Posterior cingulate gyrus (tissue), 11 donors: ENCODE results near the gene PTPN21.
"Not testable (repeated sequence)": the region's sequence is repeated elsewhere in the genome, so short reads cannot be mapped to it uniquely, and the experiment has no call there.

ENCODE experiments used
- DNase-seq, 10 donors: peaks; one replicate each; pipeline versions ENCODE4 v3.0.0 to v3.0.0-alpha.2; 2020 to 2021; ENCODE audit warnings: mixed read lengths in 3 of 10
- intact Hi-C: fragments of 100-400 bp; cut with DNase I; formaldehyde crosslinking; loops from one replicate; pipeline ENCODE4 v1.15.1; 2023

Gene PTPN21

DNA sequence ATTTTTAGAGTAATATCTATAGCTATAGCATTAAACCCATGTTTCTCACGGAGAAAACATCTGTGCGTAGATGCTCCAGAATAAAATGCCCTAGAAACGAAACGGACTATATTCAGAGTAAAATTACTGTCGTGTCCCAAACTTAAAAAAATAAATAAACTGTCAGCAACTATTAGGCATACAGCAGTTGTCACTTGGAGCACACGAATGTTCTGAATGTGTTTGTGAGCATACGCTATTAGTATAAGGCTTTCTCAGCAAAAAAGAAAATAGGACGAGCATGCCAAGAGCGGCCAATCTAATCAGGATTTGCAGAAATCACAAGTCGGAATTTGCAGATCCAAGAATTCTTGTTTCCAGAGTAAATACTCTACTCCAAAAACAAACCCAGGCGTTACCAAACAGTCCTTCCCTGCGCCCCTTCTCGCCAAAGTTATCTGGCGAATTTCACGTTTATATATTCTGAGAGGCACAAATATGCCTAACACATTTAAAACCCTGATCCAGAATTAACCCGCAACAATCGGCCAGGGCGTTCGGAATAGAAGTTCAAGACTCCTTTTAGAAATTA lies 836 bp downstream of the PTPN21 start:
- intact Hi-C loops: loop anchor here (5.0 to 10.0 kb wide), 5 partner anchors 62 to 1401 kb away; partner anchors contain the start of genes EFCAB11, SPATA7 and TDP1
- peak in 1 of 10 donors; percentile 17 for DNase-seq

DNA sequence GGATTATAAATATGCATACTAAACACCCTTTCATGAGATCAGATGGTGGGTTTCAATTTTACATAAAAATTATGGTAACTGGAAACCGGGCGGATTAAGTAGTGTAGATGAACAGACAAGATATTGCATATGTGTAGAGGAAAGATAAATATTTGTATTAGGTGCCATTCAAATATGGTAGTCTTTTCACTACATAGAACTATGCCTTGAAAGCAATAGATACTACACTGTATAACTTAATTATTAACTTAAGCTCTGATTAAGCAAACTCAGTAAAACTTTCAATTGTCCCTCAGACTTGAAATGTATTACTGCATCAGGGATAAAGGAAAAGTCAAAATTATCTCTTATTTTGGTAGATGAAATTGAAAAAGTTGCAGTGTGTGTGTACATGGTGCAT lies 1.9 kb downstream of the PTPN21 start:
- intact Hi-C loops: loop anchor here (5.0 to 10.0 kb wide), 5 partner anchors 61 to 1402 kb away; partner anchors contain the start of genes EFCAB11, SPATA7 and TDP1
- no peak for DNase-seq

DNA sequence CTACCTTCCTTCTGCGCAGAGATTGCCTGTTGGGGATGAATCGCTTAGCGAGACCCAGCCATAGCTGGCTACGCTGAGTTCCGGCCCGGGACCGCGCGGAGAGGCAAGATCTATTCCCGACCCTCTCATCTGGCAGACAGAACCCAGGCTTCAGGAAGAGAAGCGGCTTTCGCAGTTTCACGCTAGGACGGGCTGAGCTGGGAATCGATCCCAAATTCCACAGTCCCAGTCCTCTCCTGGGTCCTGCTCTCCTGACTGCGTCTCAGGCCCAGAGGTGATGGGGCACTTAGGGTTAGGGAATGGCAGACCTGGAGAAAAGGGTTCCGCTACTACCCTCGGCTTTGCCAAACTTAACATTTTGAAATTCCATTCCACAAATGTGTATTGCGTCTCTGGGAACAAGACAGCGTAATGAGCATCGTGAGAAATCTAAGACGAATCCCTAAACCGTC lies 2.8 kb downstream of the PTPN21 start:
- DNase-seq: peak in 9 of 10 donors; percentile 13 to 87 (median 36)
- intact Hi-C loops: loop anchor here (5.0 to 10.0 kb wide), 5 partner anchors 60 to 1403 kb away; partner anchors contain the start of genes EFCAB11, SPATA7 and TDP1

DNA sequence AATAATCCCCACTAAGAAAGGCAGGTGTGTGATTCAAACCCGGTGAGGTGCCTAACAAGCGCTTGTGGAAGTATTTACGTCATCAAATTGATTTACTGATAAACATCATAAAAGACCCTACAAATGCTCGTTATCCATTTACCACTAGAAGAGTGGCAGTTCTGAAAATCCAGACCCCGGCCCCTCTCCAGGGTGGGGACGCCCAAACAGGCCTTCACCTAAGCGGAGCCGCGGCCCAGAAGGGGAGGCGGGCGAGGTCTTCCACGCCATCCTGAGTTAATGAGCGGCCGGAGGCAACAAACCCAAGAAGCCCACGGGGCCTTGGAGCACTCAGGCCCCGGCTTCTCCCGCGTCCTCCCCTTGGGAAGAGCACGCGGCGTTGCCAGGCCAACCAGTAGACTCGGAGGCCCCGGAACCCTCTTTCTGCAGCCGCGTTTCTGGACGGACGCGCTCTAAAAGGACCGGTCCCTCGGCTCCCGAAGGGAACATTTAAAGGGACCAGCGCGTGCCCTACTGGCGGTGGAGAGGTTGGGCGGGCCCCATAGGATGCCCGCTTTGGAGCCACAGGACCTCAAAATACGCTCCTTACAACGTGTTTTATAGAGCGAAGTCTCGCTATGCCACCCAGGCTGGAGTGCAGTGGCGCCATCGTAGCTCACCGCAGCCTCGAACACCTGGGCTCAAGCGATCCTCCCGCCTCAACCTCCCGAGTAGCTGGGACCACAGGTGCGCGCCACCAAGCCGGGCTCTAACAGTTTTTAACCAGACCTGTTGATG lies 3.5 kb downstream of the PTPN21 start:
- intact Hi-C loops: loop anchor here (5.0 to 10.0 kb wide), 5 partner anchors 59 to 1404 kb away; partner anchors contain the start of genes EFCAB11, SPATA7 and TDP1
- DNase-seq: peak; percentile 80 to 97 (median 86)

DNA sequence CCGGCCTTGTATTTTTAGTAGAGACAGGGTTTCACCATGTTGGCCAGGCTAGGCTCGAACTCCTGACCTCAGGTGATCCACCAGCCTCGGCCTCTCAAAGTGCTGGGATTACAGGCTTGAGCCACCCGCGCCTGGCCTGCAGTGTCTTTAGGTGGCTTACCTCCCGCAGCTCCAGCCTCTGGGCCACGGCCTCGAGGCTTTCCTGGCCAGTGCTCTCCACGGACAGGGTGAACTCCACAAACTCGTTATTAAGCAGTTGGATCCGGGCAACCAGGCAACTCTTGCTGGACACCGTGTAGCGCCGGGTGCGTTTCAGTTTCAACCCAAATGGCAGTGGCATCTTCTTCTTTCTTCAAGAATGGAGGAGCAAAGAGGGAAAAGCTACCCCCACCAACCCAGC lies 4.7 kb downstream of the PTPN21 start:
- peak in 1 of 10 donors; percentile 79 for DNase-seq
- intact Hi-C loops: loop anchor here (5.0 to 10.0 kb wide), 5 partner anchors 58 to 1405 kb away; partner anchors contain the start of genes EFCAB11, SPATA7 and TDP1

DNA sequence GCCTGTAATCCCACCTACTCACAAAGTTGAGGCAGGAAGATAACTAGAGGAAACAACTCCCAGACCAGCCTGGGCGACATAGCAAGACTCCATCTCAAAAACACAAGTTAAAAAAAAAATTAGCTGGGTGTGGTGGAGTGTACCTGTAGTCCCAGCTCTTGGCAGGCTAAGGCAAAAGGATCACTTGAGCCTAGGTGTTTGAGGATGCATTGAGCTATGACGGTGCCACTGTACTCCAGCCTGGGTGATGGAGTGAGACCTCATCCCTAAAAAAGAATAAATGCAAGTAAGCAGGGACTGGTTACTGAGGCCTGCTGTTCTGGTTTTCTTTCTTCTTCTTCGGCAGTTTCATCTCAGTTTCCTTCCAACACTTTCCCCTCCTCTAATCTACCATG lies 7.4 kb downstream of the PTPN21 start:
- intact Hi-C loops: no loop called here
- DNase-seq: no peak

DNA sequence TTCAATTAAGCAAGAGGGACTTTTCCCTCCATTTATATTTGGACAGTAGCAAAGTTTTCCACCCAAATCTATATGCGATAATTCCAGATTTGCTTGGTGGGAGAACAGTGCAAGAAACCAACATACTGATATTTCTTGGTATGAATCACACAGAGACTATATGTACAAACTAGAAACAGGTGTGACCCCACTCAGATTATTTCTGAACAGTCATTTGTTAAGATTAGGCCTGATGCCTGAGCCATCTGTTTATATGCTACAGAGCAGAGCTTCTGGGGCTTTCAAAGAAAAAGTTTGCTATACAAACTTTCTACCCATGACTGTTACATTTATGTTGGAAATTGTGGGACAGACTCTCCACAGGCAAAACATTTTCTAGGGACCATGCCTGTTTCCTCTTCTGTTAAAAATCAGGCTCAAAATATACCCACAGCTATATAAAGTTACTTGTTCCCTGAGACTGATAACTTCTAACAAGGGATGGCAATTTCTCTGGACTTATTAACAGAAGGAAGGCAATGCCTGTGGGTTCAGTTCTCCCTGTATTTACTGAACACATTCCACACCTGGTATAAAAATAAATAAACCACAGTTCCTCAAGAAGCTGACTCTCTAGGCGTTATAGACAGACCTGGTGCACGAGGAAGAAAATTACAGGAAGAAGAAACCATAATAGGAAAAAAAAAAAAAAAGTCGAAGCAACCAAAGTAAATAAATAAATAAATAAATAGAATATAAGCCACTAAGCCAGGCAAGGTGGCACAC lies 8.0 kb downstream of the PTPN21 start:
- intact Hi-C loops: no loop called here
- DNase-seq: no peak

DNA sequence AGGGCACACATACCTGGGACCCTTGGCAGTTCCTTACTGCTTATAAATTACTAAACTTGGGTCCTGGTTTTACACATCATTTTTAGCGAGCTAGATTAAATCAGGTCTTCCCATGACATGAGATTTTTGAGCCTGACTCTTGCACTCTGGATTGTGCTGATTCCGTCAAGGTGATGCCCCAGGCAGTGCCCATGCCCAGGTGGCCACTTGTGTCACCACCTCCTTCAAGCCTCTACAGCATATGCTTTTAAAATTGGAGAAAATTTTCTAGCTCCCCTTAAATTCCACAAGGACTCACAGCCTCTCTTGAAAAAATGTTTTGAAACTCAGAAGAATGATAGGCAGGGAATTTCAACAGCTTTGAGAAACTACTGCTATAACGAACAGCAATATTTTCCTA lies 9.6 kb downstream of the PTPN21 start:
- no peak for DNase-seq
- intact Hi-C loops: no loop called here

DNA sequence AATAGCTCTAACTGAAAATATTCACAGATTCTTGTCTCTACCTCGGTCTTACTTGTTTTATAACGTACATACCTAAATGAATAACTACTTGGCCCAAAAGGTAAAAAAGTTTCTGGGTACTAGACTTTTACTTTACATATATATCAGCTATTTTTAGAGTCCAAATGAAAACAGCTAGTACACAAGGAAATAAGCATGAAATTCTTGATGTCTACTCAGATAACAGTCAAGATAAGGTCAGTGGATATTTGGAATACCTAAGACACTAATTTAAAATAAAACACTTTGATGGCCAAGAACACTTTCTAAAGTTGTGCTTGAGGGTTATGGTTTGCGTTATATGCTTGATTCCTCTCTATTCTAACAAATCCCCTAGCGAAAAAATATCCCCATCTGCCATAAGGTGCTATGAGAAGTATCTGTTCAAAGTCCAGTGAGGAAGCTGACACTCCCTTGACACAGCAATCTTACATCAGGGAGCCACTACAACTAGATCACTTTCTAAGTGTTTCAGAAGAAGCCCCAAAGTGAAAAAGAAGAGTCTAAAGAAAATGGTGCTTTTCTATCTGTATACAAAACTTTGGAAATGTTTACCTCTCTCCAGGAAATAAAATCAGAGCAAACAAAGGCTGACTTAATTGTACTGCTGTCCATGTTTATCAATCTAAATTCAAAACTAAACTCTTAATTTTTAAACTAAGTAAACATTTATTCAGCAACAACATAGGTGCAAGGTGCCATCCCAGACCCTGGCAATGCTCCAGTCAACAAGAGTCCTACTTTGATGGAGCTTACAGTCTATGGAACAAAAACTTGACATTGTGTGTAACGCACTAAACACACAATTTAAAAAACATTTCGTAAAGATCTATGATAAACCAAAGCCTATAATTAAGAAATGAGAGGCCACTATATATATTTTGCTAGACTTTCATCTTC lies 11.7 kb downstream of the PTPN21 start:
- intact Hi-C loops: no loop called here
- DNase-seq: no peak

DNA sequence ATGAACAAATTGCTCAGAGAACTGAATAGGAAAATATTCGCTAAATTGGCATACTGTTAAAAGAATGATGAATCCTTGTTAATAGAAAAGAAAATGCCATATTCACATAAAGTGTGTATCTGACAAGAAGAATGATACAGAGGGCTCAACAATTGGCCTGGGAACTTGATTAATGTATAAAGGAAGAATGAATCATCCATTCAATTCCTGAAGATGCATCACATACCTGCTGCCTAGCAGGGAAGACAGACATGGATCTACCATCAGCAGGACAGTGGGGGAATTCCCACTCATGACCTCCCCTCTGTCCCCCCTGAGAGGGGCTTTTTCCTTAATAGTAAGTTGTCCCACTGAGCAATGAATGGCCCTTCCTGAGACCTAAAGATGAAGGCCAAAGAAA lies 13.5 kb downstream of the PTPN21 start:
- intact Hi-C loops: no loop called here
- DNase-seq: no peak

DNA sequence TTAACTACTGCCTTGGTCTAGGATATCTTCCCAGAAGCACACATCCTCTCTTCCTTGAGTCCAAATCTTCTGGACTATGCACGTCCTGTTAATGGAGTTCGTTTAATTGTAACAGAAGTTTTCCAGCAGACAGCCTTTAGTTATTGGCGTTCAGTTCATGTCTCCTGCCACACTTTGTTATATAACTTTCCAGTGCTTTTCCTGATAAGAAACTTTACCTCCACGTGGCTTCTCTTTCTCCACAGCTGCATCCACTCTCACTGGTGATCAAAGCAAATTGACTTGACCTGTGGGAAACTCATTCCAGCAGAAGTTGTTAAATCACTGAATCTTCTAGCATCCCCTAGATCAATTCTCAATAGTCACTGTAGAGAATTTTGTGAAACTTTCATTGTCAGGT lies 19.0 kb downstream of the PTPN21 start:
- intact Hi-C loops: no loop called here
- DNase-seq: no peak

DNA sequence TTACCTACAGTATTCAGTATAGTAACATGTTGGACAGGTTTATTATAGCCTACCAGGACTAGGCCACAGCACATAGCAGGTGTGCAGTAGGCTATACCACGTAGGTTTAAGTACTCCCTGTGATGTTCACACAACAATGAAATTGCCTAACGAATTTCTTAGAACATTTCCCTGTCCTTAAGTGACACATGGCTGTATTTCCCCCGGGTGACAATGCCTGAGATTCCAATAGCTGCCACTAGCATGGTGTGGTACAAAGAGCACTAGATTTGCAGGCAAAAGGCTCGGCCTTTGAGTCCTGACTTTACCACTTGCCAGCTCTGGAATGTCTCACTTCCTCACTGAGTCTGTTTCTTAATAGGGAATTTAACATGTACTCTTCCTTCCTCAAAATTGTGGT lies 19.7 kb downstream of the PTPN21 start:
- intact Hi-C loops: no loop called here
- DNase-seq: no peak

DNA sequence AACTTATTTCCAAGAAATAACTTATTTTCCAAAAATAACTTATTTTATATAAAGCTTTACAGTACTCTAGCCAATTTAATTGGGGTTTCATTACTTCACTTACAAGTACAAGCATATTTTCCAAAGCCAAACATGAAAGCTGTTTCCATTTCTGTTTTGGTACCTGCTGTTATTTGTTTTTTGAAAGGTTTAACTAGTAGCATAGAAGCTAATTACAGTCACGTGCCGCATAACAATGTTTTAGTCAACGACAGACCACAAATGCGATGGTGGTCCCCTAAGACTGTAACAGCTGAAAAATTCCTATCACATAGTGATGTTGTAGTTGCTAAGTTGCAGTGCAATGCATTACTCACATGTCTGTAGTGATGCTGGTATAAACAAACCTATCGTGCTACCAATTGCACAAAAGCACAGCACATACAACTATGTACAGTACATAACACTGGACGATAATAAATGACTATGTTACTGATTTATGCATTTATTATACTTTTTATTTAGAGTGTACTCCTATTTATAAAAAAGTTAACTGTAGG lies 21.7 kb downstream of the PTPN21 start:
- DNase-seq: no peak
- intact Hi-C loops: no loop called here

DNA sequence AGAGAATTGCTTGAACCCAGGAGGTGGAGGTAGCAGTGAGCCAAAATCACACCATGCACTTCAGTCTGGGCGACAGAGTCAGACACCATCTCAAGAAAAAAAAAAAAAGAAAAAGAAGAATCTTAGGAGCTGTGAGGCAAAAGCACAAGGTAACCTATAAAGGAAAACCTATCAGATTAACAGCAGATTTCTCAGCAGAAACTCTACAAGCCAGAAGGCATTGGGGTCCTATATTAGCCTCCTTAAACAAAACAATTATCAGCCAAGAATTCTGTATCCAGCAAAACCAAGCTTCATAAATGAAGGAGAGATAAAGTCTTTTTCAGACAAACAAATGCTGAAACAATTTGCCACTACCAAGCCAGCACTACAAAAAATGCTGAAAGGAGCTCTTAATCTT lies 24.9 kb downstream of the PTPN21 start:
- intact Hi-C loops, DNase-seq: not testable (repeated sequence)

DNA sequence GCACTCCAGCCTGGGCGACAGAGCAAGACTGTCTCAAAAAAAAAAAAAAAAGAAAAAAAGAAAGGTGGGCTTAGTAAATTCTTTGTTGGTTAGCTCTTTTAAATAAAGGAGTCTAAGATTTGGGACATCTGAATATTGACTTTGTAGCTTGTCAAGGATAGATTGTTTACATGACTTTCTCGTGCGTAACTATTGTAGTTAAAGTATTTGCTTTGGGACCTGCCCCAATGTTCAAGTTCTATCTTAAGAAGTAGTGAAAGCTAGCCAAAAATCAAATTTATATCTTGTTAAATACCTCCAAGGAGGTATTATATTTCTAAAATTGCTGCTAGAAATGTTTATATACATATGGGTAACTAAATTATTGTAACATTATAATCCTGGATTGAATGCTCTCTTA lies 32.4 kb downstream of the PTPN21 start:
- no peak for DNase-seq
- intact Hi-C loops: no loop called here

DNA sequence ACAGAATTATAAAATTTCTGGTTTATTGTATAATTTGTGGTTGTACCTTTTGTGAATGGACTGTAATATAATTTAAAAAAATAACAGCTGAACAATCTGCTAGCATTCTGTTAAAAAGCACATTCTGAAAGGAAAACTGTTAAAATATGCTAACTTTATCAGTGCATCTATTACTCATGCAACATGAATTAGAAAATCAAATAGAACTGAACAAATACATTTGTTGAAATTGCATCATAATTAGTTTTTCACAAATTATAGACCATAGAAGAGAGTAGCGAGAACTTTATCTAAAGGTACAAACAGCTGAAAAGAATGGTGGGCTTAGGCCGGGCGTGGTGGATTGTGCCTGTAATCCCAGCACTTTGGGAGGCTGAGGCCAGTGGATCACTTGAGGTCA lies 33.0 kb downstream of the PTPN21 start:
- intact Hi-C loops: no loop called here
- no peak for DNase-seq

DNA sequence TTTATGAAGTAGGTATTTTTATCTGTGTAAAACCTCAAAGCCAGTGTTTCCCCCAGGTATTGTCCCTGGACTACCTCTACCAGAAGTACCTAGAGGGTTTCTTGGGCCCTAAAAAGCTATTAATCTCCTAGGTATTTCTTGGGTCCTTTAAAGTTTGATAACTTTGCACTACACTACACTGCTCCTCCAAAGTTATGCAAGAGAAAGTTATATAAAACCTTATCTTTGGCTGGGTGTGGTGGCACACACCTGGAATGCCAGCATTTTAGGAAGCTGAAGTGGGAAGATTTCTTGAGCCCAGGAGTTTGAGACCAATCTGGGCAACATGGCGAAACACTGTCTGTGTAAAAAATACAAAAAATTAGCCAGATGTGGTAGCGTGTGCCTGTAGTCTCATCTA lies 34.9 kb downstream of the PTPN21 start:
- no peak for DNase-seq
- intact Hi-C loops: no loop called here

DNA sequence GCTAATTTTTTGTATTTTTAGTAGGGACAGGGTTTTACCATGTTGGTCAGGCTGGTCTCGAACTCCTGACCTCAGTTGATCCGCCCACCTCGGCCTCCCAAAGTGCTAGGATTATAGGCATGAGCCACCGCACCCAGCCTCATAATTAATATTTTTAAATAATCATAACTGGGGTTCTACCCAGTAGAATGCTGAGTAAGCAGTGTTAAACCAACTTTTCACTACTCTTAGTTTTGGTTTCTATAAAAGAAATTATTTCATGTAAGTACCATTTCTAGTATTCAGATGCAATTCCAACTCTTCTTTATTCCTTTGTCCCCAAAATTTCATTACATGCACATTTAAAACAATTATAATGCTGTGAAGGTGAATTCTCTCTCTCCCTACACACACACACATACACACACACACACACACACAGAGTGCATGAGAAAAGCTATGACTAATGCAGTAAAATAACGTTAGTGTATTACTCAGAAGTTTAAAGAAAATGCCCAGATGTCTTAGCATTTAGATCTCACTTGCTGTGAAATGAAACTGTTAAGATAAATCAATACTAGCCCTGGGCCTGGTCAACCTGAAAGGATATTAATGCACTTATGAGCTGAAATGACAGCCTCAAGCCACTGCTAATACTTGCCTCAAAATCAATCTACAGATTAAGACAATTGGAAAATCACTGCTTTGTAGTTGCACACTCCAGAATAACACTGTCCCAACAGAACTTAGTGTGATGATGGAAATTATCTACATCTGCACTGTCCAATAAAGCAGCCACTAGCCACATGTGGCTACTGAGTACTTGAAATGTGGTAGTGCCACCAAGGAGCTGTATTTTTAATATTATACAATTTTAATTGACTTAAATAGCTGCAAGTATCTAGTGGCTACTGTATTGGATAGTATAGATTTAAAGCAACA lies 36.0 kb downstream of the PTPN21 start:
- intact Hi-C loops: no loop called here
- DNase-seq: no peak
